Measurements from ENCODE around the gene LRRC25.
"Not testable (repeated sequence)": the region's sequence is repeated elsewhere in the genome, so short reads cannot be mapped to it uniquely, and the experiment has no call there.

DNA sequence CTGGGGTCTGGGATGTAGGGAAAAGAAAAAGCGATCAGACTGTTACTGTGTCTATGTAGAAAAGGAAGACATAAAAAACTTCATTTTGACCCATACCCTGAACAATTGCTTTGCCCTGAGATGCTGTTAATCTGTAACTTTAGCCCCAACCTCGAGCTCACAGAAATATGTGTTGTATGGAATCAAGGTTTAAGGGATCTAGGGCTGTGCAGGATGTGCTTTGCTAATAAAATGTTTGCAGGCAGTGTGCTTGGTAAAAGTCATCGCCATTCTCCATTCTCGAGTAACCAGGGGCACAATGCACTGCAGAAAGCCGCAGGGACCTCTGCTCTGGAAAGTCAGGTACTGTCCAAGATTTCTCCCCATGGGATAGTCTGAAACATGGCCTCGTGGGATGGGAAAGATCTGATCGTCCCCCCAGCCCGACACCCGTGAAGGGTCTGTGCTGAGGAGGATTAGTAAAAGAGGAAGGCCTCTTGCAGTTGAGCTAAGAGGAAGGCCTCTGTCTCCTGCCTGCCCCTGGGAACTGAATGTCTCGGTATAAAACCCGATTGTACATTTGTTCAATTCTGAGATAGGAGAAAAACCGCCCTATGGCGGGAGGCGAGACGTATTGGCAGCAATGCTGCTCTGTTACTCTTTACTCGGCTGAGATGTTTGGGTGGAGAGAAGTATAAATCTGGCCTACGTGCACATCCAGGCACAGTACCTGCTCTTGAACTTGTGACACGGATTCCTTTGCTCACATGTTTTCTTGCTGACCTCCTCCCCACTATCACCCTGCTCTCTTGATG lies 5.2 kb upstream of the LRRC25 start:
- not testable (repeated sequence) for TF ChIP-seq IRF2 (CRISPR knock-in tag; IDR thresholded peaks at IDR 0.05; ENCODE audit: borderline replicate concordance, low read depth); KAT7 (CRISPR knock-in tag; IDR thresholded peaks at IDR 0.05; ENCODE audit: borderline replicate concordance); ZNF232 (CRISPR knock-in tag; IDR thresholded peaks at IDR 0.05); JUN (CRISPR knock-in tag; IDR thresholded peaks at IDR 0.05); SP1 (CRISPR knock-in tag; conservative IDR thresholded peaks at IDR 0.05); SMAD3 (CRISPR knock-in tag; IDR thresholded peaks at IDR 0.05; ENCODE audit: borderline replicate concordance); ZNF396 (CRISPR knock-in tag; IDR thresholded peaks at IDR 0.05; ENCODE audit: borderline replicate concordance); FOXP4 (CRISPR knock-in tag; IDR thresholded peaks at IDR 0.05)
- TF ChIP-seq, protein P1, sequence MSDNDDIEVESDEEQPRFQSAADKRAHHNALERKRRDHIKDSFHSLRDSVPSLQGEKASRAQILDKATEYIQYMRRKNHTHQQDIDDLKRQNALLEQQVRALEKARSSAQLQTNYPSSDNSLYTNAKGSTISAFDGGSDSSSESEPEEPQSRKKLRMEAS (CRISPR knock-in tag; IDR thresholded peaks at IDR 0.05), result not testable (repeated sequence)
- TF ChIP-seq, protein P2, sequence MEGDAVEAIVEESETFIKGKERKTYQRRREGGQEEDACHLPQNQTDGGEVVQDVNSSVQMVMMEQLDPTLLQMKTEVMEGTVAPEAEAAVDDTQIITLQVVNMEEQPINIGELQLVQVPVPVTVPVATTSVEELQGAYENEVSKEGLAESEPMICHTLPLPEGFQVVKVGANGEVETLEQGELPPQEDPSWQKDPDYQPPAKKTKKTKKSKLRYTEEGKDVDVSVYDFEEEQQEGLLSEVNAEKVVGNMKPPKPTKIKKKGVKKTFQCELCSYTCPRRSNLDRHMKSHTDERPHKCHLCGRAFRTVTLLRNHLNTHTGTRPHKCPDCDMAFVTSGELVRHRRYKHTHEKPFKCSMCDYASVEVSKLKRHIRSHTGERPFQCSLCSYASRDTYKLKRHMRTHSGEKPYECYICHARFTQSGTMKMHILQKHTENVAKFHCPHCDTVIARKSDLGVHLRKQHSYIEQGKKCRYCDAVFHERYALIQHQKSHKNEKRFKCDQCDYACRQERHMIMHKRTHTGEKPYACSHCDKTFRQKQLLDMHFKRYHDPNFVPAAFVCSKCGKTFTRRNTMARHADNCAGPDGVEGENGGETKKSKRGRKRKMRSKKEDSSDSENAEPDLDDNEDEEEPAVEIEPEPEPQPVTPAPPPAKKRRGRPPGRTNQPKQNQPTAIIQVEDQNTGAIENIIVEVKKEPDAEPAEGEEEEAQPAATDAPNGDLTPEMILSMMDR (IDR thresholded peaks at IDR 0.05), result not testable (repeated sequence)
- TF ChIP-seq, protein P3, sequence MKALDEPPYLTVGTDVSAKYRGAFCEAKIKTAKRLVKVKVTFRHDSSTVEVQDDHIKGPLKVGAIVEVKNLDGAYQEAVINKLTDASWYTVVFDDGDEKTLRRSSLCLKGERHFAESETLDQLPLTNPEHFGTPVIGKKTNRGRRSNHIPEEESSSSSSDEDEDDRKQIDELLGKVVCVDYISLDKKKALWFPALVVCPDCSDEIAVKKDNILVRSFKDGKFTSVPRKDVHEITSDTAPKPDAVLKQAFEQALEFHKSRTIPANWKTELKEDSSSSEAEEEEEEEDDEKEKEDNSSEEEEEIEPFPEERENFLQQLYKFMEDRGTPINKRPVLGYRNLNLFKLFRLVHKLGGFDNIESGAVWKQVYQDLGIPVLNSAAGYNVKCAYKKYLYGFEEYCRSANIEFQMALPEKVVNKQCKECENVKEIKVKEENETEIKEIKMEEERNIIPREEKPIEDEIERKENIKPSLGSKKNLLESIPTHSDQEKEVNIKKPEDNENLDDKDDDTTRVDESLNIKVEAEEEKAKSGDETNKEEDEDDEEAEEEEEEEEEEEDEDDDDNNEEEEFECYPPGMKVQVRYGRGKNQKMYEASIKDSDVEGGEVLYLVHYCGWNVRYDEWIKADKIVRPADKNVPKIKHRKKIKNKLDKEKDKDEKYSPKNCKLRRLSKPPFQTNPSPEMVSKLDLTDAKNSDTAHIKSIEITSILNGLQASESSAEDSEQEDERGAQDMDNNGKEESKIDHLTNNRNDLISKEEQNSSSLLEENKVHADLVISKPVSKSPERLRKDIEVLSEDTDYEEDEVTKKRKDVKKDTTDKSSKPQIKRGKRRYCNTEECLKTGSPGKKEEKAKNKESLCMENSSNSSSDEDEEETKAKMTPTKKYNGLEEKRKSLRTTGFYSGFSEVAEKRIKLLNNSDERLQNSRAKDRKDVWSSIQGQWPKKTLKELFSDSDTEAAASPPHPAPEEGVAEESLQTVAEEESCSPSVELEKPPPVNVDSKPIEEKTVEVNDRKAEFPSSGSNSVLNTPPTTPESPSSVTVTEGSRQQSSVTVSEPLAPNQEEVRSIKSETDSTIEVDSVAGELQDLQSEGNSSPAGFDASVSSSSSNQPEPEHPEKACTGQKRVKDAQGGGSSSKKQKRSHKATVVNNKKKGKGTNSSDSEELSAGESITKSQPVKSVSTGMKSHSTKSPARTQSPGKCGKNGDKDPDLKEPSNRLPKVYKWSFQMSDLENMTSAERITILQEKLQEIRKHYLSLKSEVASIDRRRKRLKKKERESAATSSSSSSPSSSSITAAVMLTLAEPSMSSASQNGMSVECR (CRISPR knock-in tag; IDR thresholded peaks at IDR 0.05; ENCODE audit: borderline replicate concordance), result not testable (repeated sequence)
- TF ChIP-seq, protein P4, sequence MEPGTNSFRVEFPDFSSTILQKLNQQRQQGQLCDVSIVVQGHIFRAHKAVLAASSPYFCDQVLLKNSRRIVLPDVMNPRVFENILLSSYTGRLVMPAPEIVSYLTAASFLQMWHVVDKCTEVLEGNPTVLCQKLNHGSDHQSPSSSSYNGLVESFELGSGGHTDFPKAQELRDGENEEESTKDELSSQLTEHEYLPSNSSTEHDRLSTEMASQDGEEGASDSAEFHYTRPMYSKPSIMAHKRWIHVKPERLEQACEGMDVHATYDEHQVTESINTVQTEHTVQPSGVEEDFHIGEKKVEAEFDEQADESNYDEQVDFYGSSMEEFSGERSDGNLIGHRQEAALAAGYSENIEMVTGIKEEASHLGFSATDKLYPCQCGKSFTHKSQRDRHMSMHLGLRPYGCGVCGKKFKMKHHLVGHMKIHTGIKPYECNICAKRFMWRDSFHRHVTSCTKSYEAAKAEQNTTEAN (CRISPR knock-in tag; IDR thresholded peaks at IDR 0.05), result not testable (repeated sequence)

All from WTC11 (cell line).